Measurements from ENCODE around the gene MBP.
"Not testable (repeated sequence)": the region's sequence is repeated elsewhere in the genome, so short reads cannot be mapped to it uniquely, and the experiment has no call there.

Gene MBP

DNA sequence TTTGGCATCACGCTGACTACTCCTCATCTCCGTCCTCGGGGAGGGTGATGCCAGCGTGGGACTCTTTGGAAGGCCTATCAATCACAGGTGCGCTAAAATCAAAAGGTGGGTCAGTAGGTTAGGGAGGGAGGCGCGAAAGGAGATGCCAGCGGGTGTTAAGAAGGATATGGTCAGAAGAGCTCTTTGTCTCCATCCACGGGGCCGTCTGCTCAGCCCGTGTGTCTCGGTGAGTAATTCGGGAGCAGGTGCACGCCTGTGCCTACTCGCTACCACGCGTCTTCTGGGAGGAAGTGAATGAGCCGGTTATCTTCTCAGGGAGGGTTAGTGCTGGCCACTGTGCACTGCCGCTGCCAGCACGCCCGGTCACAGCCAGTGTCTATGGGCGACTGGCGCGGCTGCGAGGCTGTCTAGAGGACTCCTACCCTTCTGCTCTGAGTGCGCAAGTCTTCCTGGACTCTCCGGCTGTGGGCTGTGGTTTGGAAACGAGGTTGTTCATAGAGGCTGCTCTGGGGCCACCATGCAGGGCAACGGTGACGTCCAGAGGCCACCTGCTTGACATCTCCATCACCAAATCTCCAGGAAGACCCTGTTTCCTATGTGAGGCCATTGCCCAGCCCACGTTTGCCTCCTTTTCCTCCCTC is 153.4 kb downstream of the MBP start:
- no peaks in the 10 kb centered on the region for H3K27me3 Mint-ChIP-seq
- no peak for ATAC-seq (replicated peaks)
- no peak overlapping the region for H3K4me3 Mint-ChIP-seq
- H3K36me3 Mint-ChIP-seq (ENCODE audit: insufficient read depth): peaks cover 9% of the 10 kb centered on the region
- H3K4me1 Mint-ChIP-seq (ENCODE audit: low read depth in 2 of 2): peaks cover 5% of the 10 kb centered on the region in 2 donors
- H3K9me3 Mint-ChIP-seq: no peaks in the 10 kb centered on the region
- peak overlapping the region in 1 of 2 donors; percentile 7 for H3K27ac Mint-ChIP-seq
- DNase-seq: no peak

GRCh38 chr18:76978616-76979015 is 154.0 kb downstream of the MBP start:
- H3K4me1 Mint-ChIP-seq (ENCODE audit: low read depth in 2 of 2): peaks cover 5% of the 10 kb centered on the region in 2 donors
- no peak for ATAC-seq (replicated peaks)
- H3K4me3 Mint-ChIP-seq: no peak overlapping the region
- no peaks in the 10 kb centered on the region for H3K27me3 Mint-ChIP-seq
- peak overlapping the region in 1 of 2 donors; percentile 7 for H3K27ac Mint-ChIP-seq
- DNase-seq: no peak
- H3K36me3 Mint-ChIP-seq (ENCODE audit: insufficient read depth): peaks cover 9% of the 10 kb centered on the region
- no peaks in the 10 kb centered on the region for H3K9me3 Mint-ChIP-seq

GRCh38 chr18:76977684-76978232 is 154.8 kb downstream of the MBP start:
- Mint-ChIP-seq H3K9me3 (no peaks in the 10 kb centered on the region), H3K27me3 (no peaks in the 10 kb centered on the region), H3K36me3 (ENCODE audit: insufficient read depth) (peaks cover 9% of the 10 kb centered on the region), H3K4me3 (no peak overlapping the region), H3K4me1 (ENCODE audit: low read depth in 2 of 2) (no peaks in the 10 kb centered on the region), H3K27ac (no peak overlapping the region)
- DNase-seq (no peak), ATAC-seq (replicated peaks) (no peak)

GRCh38 chr18:76977108-76977621 is 155.4 kb downstream of the MBP start:
- H3K9me3 Mint-ChIP-seq: no peaks in the 10 kb centered on the region
- ATAC-seq (replicated peaks) (no peak), DNase-seq (no peak)
- H3K27ac Mint-ChIP-seq: no peak overlapping the region
- no peak overlapping the region for H3K4me3 Mint-ChIP-seq
- H3K36me3 Mint-ChIP-seq (ENCODE audit: insufficient read depth): peaks cover 9% of the 10 kb centered on the region
- H3K27me3 Mint-ChIP-seq: no peaks in the 10 kb centered on the region
- no peaks in the 10 kb centered on the region for H3K4me1 Mint-ChIP-seq (ENCODE audit: low read depth in 2 of 2)

GRCh38 chr18:76975577-76976110 is 156.9 kb downstream of the MBP start:
- Mint-ChIP-seq H3K27me3 (no peaks in the 10 kb centered on the region), H3K36me3 (ENCODE audit: insufficient read depth) (peaks cover 9% of the 10 kb centered on the region), H3K9me3 (no peaks in the 10 kb centered on the region), H3K27ac (no peak overlapping the region), H3K4me3 (no peak overlapping the region), H3K4me1 (ENCODE audit: low read depth in 2 of 2) (no peaks in the 10 kb centered on the region)
- DNase-seq (no peak), ATAC-seq (replicated peaks) (no peak)

DNA sequence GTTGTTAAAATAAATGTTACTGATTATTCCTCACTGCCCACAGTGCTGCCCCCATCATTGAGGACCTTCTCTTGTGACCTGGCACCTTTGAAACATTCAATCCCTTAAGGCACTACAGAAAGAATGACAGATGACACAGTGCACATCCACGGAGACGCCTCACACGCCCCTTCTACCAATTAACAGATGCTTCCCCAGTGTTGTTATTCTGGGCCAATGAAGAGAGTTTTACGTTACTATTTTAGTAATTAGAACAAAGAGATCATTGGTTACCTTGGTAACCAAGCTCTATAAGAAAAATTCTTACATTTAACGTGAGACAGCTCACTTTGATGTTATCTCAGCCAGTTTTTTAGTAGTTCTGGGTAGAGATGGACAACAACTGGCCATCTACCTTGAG is 158.2 kb downstream of the MBP start:
- Mint-ChIP-seq H3K27me3 (no peaks in the 10 kb centered on the region), H3K4me3 (no peak overlapping the region), H3K9me3 (no peaks in the 10 kb centered on the region), H3K4me1 (ENCODE audit: low read depth in 2 of 2) (no peaks in the 10 kb centered on the region), H3K27ac (no peak overlapping the region), H3K36me3 (ENCODE audit: insufficient read depth) (peaks cover 6% of the 10 kb centered on the region)
- DNase-seq: no peak
- no peak for ATAC-seq (replicated peaks)

DNA sequence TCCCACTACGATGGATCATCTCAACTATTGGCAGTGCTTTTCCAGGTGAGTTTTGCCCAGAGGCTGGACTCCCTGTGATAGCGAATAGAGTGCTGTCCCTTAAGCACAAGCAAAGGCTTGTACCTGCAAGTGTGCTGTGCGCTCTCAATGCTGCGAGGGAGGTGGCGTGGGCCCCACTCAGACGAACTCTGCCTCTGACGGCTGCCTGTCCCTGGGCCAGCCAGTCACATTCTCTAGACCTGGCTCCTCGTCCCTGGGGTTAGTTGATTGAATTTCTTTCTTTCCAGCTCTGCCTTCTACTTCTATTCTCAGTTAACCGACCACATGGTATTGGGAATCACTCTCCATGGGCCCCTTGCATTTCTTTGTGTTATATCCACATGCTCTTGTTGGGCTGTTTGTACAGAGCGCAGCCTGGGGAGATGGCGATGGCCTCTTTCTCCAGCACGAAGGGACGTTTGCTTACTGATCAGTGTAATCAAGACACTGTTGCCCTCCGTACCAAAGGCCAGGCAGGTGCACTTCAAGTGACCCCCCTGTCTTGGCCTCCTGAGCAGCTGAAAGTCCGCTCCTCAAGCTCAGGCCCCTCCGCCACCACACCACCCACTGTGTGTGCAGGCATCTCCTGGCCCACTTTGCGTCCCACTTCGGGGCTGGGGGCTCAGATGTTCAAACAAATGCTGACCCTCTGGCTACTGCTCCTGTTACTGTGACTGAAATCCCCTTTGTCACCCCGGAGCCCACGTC is 158.9 kb downstream of the MBP start:
- no peaks in the 10 kb centered on the region for H3K4me1 Mint-ChIP-seq (ENCODE audit: low read depth in 2 of 2)
- H3K9me3 Mint-ChIP-seq: no peaks in the 10 kb centered on the region
- H3K4me3 Mint-ChIP-seq: no peak overlapping the region
- DNase-seq (no peak), ATAC-seq (replicated peaks) (no peak)
- H3K27me3 Mint-ChIP-seq: no peaks in the 10 kb centered on the region
- no peak overlapping the region for H3K27ac Mint-ChIP-seq
- H3K36me3 Mint-ChIP-seq (ENCODE audit: insufficient read depth): peaks cover 6% of the 10 kb centered on the region

DNA sequence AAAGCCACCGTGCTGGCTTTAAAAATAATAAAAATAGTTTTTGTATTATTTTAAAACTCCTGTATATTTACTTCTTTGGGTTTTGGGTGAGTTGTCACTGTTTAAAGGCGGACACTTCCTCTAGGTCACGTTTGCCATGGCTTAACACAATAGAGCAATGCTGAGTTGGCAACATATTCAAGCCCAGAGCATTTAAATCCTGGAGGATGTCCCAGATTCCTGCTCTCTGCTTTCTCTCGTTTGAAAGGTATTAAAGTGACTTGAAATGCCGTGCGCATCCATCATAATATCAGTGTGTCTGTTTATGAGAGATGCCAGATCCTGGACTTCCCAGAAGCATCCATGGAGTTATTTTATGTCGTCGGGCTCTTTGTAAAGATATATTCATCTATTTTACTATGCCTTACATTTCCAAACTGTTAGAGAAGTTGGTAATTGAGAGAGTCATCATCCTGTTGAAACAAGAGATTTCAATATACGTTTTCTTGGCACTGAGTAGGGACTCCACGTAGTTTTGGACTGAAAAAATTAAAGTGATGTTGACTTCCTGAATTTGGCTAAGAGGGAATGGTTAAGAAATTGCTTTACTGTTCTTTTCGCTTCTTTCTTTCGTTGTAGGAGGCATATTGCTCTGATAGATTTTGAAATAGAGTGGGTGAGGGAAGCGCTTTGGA is 159.6 kb downstream of the MBP start:
- no peaks in the 10 kb centered on the region for H3K9me3 Mint-ChIP-seq
- H3K27ac Mint-ChIP-seq: no peak overlapping the region
- H3K27me3 Mint-ChIP-seq: no peaks in the 10 kb centered on the region
- ATAC-seq (replicated peaks) (no peak), DNase-seq (no peak)
- H3K36me3 Mint-ChIP-seq (ENCODE audit: insufficient read depth): peaks cover 5% of the 10 kb centered on the region
- no peak overlapping the region for H3K4me3 Mint-ChIP-seq
- no peaks in the 10 kb centered on the region for H3K4me1 Mint-ChIP-seq (ENCODE audit: low read depth in 2 of 2)

GRCh38 chr18:76972241-76972640 is 160.3 kb downstream of the MBP start:
- DNase-seq (no peak), ATAC-seq (replicated peaks) (no peak)
- Mint-ChIP-seq H3K4me3 (no peak overlapping the region), H3K9me3 (no peaks in the 10 kb centered on the region), H3K36me3 (ENCODE audit: insufficient read depth) (peaks cover 4% of the 10 kb centered on the region), H3K4me1 (ENCODE audit: low read depth in 2 of 2) (no peaks in the 10 kb centered on the region), H3K27me3 (no peaks in the 10 kb centered on the region), H3K27ac (no peak overlapping the region)

DNA sequence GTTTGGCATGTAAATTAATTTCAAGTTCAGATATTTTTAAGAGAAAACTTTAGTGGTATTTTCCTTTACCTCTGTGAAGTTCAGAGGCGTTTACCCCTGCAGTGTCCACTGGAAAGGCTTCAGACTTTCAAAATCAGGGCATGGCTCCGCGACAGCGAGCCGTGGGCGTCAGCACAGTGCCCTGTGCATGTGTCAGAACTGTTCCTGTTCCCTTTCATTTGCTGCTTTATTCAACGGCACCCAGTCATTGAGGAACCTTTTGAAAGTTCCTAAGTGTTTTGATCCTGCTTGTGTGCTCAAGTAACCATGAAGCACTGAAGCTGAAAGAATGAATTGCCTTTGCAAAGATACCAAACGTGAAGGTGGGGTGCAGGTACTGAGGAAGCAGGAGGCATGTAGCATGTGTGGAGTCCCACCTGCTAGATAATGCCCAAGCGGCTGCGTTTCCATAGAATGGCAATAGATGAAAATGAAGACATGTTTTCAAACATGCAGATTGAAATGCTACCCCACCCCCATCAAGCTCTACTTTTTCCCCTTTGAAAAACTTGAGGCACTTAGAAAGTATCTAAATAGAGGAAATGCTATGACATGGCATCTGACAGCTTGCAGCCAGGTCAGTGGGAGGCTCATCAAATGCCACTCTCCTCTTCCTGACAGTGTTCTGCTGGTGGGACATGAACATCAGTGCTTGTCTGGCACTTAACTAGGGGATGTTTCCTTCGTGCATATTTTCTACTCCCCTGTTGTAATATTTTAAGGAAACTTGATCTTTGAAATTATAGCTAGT is 161.6 kb downstream of the MBP start:
- Mint-ChIP-seq H3K9me3 (no peaks in the 10 kb centered on the region), H3K27me3 (no peaks in the 10 kb centered on the region), H3K36me3 (ENCODE audit: insufficient read depth) (peaks cover 4% of the 10 kb centered on the region), H3K27ac (no peak overlapping the region), H3K4me1 (ENCODE audit: low read depth in 2 of 2) (no peaks in the 10 kb centered on the region), H3K4me3 (no peak overlapping the region)
- no peak for ATAC-seq (replicated peaks)
- no peak for DNase-seq

GRCh38 chr18:76967721-76968472 is 164.7 kb downstream of the MBP start:
- Mint-ChIP-seq H3K36me3 (ENCODE audit: insufficient read depth) (no peaks in the 10 kb centered on the region), H3K27me3 (no peaks in the 10 kb centered on the region), H3K27ac (no peak overlapping the region), H3K4me3 (no peak overlapping the region), H3K9me3 (no peaks in the 10 kb centered on the region), H3K4me1 (ENCODE audit: low read depth in 2 of 2) (peaks cover 12 to 13% of the 10 kb centered on the region in 2 donors)
- DNase-seq (no peak), ATAC-seq (replicated peaks) (no peak)

- not testable (repeated sequence) for H3K36me3 Mint-ChIP-seq (ENCODE audit: insufficient read depth); H3K27ac Mint-ChIP-seq; H3K27me3 Mint-ChIP-seq; ATAC-seq (replicated peaks); H3K4me3 Mint-ChIP-seq; DNase-seq; H3K9me3 Mint-ChIP-seq
- H3K4me1 Mint-ChIP-seq (ENCODE audit: low read depth in 2 of 2): peaks cover 12 to 19% of the 10 kb centered on the region in 2 donors
Measured at GRCh38 chr18:76967299-76967698, 165.3 kb downstream of the MBP start.
